GM06990 (cell line): ENCODE data around the gene GNAQ.

ENCODE experiments used
- DNase-seq: peaks from one replicate; pipeline ENCODE4 v3.0.0-alpha.2; 2011; ENCODE audit not compliant: insufficient read length; ENCODE audit errors: extremely low read depth
- H3K27me3 ChIP-seq: replicated peaks from 2 replicates; pipeline ENCODE4 v1.6.0; 2011; ENCODE audit warnings: low read length; ENCODE audit not compliant: control insufficient read depth, insufficient read depth
- H3K36me3 ChIP-seq: 2 replicates; pipeline ENCODE4 v1.5.1; 2011; ENCODE audit warnings: low read length; ENCODE audit not compliant: control insufficient read depth, insufficient read depth
- H3K4me3 ChIP-seq: replicated peaks from 2 replicates; pipeline ENCODE4 v1.5.1; 2011; ENCODE audit warnings: low read depth, mild to moderate bottlenecking, control low read depth, low read length
- CTCF ChIP-seq: IDR thresholded peaks from 2 replicates; pipeline ENCODE4 v1.5.1; 2011; ENCODE audit warnings: low read length, control low read depth, mild to moderate bottlenecking, inconsistent platforms; ENCODE audit not compliant: insufficient read depth, poor library complexity, severe bottlenecking

Gene GNAQ

DNA sequence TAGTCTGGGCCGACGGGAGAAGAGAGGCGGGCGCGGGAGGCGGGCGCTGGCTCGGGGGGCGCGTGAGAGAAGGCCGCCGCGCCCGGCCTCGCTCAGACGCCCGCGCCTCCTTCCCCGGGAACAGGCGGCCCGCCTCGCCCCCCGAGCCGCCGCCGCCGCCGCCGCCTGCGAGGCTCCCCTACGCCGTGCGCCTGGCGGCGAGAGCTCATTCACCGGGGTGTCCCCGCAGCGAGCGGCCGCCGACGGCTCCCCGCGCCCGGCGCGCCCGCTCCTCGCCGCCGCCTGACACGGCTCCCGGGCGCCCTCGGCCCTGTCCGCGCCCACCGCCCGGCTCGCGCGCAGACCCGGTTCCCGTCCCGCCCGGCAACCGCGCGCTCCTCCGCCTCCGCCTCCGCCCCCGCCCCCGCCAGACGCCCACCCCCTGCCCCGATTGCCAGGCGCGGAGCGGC, at the start of gene GNAQ:
Gene GNAQ, minus strand, starts transcription at position 368 of the 449 bp plus-strand sequence. CDS start 576 bp downstream, outside the sequence.
- DNase-seq = no peak
- Histone ChIP-seq H3K27me3 (no peaks in the 10 kb centered on the region; the same call in none of the 2 replicates), H3K36me3 (no peaks in the 10 kb centered on the region), H3K4me3 (peak within 1 kb of the TSS; percentile 48)
- no peak for TF ChIP-seq CTCF

GRCh38 chr9:78074385-78075291, 43.0 kb upstream of the GNAQ start:
- DNase-seq = no peak
- no peak overlapping the region for H3K4me3 ChIP-seq
- no peak for TF ChIP-seq CTCF
- no peaks in the 10 kb centered on the region; the same call in 1 of the 2 replicates for H3K27me3 ChIP-seq
- H3K36me3 ChIP-seq = no peaks in the 10 kb centered on the region

DNA sequence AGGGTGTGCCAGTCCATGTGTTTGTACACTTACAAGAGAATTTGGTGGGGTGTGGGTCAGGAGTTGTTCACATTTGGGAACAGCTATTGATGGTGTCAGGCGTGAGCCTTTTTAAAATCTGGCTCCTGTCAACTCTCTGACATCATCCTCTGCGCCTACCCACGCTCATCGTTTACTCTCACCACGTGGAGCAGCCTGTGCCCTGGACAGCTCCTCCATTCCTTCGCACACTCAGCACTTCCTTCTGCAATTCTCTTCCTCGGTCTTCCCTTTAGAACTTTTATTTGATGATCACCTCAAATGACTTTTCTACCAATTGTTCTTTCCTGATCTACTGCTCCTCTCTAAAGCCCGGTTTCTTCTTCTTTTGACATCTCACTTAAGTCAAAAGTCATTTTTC, 42.1 kb upstream of the GNAQ start:
- no peak for DNase-seq
- TF ChIP-seq CTCF = no peak
- no peaks in the 10 kb centered on the region; the same call in 1 of the 2 replicates for H3K27me3 ChIP-seq
- no peak overlapping the region for H3K4me3 ChIP-seq
- H3K36me3 ChIP-seq = no peaks in the 10 kb centered on the region

DNA sequence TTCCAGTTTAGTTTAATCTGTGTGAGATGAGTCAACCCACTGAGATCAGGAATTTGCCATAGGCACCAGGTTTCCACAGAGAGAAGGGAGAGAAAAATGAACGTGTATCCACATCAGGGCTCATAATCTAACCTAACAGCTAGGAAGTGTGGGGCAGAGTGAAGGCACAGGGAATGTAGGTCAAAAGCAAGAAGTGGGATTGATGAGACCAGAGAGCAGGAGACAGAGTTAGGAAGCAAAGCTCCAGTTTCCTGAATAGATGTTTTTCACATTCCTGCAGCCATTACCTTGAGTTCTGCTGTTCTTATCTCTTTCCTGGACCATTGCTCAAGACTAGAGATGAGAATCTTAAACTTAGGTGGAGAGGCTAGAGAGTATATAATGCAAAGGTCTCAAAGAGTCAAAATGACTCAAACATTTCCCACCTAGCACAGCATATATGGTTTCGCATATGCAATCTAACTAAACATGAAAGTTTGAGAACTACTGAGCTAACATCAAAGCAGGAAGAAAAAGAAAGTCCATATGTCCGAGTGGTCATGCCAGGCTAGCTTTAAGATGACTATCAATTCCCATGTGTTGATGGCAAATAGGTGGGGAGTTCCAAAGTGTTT, 41.1 kb upstream of the GNAQ start:
- no peak for DNase-seq
- TF ChIP-seq CTCF = no peak
- Histone ChIP-seq H3K27me3 (no peaks in the 10 kb centered on the region; the same call in 1 of the 2 replicates), H3K36me3 (no peaks in the 10 kb centered on the region), H3K4me3 (no peak overlapping the region)

GRCh38 chr9:78070521-78070920, 38.9 kb upstream of the GNAQ start:
- TF ChIP-seq CTCF = no peak
- Histone ChIP-seq H3K27me3 (no peaks in the 10 kb centered on the region; the same call in 1 of the 2 replicates), H3K36me3 (no peaks in the 10 kb centered on the region), H3K4me3 (no peak overlapping the region)
- DNase-seq = no peak
